NCI-H1417 treated with DMSO at 0.1 percent for 48 hours (cell line): ENCODE data around the gene WWC1.
"Not testable (repeated sequence)": the region's sequence is repeated elsewhere in the genome, so short reads cannot be mapped to it uniquely, and the experiment has no call there.

Experiments
- DNase-seq: peaks from one replicate; lab custom pipeline; 2025; lab: John Stamatoyannopoulos, UW

Gene WWC1

DNA sequence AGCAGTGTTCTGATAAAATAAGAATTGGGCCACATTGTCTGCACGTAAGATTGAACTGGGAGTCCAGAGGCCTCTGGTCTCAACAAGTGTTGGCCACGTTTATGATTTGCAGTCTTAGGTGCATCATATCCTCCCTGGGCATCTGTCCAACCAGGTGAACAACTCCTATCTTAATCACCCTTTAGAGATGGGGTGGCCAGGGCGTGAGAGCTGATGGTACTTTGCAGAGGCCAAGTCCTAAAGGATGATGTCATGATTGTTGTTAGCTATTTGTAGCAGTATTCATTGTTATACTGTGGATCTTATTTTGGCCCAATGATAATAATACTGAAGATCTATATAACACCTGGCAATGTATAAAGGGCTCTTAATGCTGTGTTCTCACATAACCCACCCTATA, 121.6 kb downstream of the WWC1 start:
- DNase-seq = no peak

DNA sequence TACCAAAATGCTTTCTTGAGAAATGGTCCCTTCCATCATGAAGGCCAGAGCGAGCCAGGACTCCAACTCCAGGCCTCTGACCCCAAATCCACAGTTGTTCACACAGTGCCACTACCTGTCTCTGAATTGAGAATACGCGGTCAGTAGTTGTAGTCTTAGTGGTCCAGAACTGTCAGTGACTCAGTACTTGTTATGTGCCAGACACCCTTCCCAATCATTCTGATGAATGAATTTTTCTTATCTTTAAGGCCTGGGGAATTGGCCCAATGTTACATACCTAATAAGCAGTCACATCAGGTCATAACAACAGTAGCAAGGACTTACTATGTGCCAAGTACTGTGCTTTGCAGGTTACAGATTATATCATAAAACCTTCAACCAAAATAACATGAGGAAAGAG, 122.2 kb downstream of the WWC1 start:
- DNase-seq = no peak

DNA sequence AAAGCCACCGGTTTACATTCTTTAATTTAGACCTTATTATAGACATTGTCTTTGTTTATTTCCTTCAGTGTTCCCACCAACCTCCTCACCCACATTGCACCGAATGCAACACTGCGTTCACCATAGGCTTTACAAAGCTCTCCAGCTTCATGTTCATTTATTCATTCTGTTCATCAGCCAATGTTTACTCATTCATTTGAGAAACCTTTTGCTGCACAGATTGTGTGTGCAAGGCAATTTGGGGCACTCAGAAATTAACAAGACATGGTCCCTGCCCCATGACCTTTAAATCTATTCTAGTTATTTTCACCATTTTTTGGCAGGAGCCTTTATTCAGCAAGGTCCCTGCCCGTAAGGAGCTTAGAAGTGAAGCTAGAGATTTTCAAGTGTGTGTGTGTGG, 124.0 kb downstream of the WWC1 start:
- DNase-seq = no peak

DNA sequence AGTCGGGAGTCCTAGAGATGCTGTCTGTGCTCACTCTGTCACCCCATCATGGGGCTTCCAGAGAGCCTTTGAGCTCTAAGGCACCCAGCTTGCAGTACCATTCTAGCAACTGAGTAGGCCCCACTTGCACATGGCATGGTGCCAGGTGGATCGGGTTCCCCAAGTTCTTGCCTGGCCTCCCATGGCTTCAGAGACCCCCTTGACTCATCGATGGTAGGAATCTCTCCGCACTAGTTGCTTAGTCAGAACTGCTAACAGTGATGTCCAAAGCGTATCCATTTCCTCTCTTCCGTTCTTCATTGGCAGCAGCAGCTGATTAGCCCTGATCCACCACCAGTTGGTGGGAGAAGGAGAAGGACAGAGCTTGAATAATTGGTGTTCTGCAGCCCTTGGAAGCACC, 124.5 kb downstream of the WWC1 start:
- no peak for DNase-seq

- no peak for DNase-seq
These were observed 126.4 kb downstream of the WWC1 start for GRCh38 chr5:168417731-168418429.

DNA sequence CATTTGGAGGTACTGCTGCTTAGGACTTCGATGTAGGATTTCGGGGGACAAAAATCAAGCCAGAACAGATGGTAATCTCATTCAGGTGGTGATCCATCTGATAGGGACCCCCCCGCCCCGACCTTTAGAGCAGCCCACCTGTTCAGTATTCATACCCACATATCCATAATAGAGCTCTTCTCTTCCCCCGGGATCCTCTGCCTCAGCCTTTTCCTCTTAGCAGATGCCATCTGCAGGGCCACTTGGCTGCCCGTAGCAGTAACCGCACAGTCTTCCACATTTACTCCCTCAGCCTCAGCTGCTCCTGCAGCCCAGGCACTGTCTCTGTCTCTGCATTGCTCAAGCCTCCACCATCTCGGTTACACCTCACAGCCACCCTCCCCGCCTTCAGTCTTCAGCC, 129.0 kb downstream of the WWC1 start:
- DNase-seq = no peak

- DNase-seq = no peak
These were observed 131.0 kb downstream of the WWC1 start for GRCh38 chr5:168422431-168422830.

DNA sequence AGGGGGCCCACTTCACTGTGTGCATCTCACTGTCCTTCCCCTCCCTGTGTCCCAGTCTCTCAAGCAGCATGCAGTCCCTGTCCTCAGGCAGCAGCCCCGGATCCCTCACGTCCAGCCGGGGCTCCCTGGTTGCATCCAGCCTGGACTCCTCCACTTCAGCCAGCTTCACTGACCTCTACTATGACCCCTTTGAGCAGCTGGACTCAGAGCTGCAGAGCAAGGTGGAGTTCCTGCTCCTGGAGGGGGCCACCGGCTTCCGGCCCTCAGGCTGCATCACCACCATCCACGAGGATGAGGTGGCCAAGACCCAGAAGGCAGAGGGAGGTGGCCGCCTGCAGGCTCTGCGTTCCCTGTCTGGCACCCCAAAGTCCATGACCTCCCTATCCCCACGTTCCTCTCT, 132.0 kb downstream of the WWC1 start:
- no peak for DNase-seq

- no peak for DNase-seq
These were observed 132.5 kb downstream of the WWC1 start for GRCh38 chr5:168423971-168424370.

DNA sequence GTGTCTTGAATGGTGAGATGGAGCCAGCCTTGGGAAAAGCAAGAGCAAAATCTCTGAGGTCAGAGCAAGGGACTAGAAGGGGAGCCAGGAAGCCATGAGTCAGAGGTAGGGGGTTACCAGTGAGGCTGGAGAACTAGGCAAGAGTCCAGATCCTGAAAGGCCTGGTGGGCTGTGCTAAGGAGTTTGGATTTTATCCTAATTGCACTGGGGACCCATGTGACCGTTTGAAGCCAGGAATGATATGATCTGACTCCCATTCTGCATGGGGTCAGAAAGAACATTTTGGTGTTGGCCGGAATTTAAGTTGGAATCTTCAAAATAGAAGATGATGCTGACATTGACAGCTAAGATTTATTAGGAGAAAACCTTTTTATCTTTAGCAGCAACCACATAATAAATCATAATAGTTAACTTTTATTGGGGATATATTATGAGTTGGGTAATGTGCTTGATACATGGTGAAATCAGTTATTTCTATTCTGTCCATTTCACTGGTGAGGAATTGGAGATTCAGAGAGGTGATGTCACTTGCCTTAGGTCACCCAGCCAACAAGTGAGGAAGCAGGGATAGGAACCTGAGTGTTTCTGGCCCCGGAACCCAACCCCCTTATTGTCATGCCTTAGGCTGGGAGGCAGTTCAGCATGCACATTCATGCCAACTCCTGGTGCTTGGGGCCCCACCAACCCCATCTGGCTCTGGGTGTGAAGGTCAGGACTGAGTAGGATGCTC, 133.3 kb downstream of the WWC1 start:
- DNase-seq = no peak

DNA sequence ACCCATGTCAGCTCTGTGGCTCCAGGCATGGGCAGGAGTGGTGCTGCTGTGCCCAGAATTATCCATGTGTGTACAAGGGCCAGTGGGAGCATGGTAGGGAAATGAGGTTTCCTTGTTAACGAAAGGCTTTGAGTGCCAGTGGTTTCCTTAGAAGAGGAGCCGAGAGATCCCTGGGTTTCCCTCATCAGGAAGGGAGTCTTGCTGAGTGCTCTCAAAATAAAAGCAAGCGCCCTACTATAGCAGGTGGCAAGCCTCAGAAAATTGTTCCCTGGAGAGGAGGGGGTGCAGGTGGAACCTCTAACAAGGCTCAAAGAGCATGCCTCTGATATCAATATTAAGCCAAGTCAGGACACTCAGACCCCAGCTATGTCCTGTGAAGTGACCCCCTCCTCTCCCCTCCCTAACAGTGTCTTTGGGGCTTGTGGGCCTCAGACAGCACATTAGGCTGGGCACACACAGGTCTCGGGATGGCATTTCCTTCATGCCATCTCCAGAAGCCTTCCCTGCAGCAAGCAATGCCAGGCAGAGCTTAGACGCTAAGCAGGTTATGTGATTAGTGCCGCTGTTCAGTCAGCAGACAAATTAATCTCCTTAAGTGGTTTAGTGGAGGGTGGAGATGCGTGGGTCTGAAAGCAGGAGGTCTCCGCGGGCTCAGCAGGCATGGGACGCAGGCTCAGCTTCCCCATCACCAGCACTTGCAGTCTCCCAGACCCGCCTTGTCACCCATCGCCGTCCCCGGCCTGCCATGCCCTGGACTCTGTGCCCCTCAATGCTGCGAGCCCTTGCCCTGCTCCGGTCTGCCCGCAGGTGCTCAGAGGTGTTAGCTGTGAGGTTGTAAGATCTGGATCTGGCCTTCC, 134.8 kb downstream of the WWC1 start:
- DNase-seq = no peak

DNA sequence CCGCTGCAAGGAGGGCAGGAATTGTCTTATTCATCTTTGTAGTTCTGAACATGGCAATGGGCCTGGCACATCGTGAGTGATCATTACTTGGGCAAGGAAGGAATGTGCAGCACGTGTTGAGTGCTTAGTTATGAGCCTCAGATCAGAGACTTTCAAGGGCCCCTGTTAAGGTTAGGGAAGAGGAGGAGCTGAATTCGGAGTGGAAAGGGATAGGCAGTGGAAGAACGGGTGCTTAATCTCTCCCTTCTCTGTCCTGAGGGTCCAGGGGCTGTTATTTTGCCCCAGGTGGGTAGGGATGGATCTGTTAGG, 135.4 kb downstream of the WWC1 start:
- DNase-seq = no peak

DNA sequence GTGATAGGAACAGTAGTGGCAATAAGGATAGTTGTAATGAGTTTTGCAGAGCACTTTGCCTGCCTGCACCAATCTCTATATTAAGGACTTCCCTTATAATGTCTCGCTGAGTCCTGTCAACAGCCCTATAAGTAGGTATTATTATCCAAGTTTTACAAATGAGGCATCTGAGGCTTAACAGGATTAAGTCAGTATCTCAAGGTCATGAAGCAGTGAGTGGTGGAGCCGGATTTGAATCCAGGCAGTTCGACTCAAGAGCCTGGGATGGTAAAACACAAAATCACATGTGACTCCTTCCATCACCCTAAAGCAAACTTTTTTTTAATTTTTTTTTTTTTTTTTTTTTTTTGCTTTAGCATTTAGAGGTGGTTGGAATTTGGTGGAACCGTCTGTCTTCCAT, 135.8 kb downstream of the WWC1 start:
- DNase-seq = no peak

GRCh38 chr5:168428552-168428951, 137.1 kb downstream of the WWC1 start:
- DNase-seq = no peak

- DNase-seq = no peak
These were observed 138.9 kb downstream of the WWC1 start for GRCh38 chr5:168430296-168430695.

- DNase-seq = no peak
These were observed 141.5 kb downstream of the WWC1 start for GRCh38 chr5:168432903-168433302.

DNA sequence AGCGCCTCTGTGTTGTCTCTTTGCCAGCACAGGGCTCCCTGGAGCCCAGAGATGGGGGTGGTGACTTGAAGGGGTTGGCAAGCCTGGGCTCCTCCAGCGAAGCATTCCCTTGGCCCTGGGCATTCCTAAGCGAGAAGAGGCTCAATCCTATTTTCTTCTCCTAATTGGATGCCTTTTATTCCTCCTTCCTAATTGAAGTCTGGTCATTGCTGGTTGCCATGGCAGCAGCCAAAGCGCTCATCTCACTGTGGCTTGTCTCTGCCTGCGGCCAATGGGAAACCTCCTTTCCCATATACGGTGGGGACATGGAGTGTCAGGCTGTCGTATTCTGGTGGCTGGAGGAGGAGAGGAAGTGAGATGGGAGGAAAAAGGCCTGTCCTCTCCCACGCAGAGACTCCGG, 142.6 kb downstream of the WWC1 start:
- DNase-seq = no peak

- DNase-seq = no peak
These were observed 143.4 kb downstream of the WWC1 start for GRCh38 chr5:168434746-168435321.

- not testable (repeated sequence) for DNase-seq
These were observed 143.9 kb downstream of the WWC1 start for GRCh38 chr5:168435340-168435739.

DNA sequence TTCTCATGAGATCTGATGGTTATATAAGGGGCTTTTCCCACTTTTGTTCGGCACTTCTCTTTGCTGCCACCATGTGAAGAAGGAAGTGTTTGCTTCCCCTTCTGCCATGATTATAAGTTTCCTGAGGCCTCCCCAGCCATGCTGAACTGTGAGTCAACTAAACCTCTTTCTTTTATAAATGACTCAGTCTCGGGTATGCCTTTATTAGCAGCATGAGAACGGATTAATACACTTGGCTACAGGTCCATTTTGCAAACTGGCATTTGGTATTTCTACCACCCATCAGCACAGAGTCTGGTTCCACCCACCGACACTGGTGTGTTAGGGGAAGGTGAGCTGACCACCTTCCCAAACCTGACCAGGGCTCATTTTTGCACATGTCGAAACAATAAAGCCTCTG, 146.9 kb downstream of the WWC1 start:
- DNase-seq = no peak

- no peak for DNase-seq
These were observed 152.1 kb downstream of the WWC1 start for GRCh38 chr5:168443533-168443932.

- DNase-seq = no peak
These were observed 152.7 kb downstream of the WWC1 start for GRCh38 chr5:168443950-168444700.
